Posterior cingulate gyrus (tissue), 11 donors: ENCODE results near the gene SLC22A16.

ENCODE experiments used
- DNase-seq, 10 donors: peaks; one replicate each; pipeline versions ENCODE4 v3.0.0 to v3.0.0-alpha.2; 2020 to 2021; ENCODE audit warnings: mixed read lengths in 3 of 10
- intact Hi-C: fragments of 100-400 bp; cut with DNase I; formaldehyde crosslinking; loops from one replicate; pipeline ENCODE4 v1.15.1; 2023

SLC22A16 gene

GRCh38 chr6:110409794-110410193 lies 66.6 kb downstream of the SLC22A16 start:
- DNase-seq = no peak
- intact Hi-C loops = no loop called here

GRCh38 chr6:110408901-110409300 lies 67.5 kb downstream of the SLC22A16 start:
- intact Hi-C loops = no loop called here
- DNase-seq = no peak

- intact Hi-C loops = no loop called here
Measured at GRCh38 chr6:110404607-110405006, 71.8 kb downstream of the SLC22A16 start.

GRCh38 chr6:110401585-110402176 lies 74.7 kb downstream of the SLC22A16 start:
- no peak for DNase-seq
- intact Hi-C loops = no loop called here

More at GRCh38 chr6:110404607-110405006, 71.8 kb downstream of the SLC22A16 start:
- no peak for DNase-seq

GRCh38 chr6:110400208-110400607 lies 76.2 kb downstream of the SLC22A16 start:
- intact Hi-C loops = no loop called here
- no peak for DNase-seq

- intact Hi-C loops = no loop called here
- peak in 2 of 10 donors; percentile 76 to 85 for DNase-seq
Measured at GRCh38 chr6:110399219-110400071, 77.0 kb downstream of the SLC22A16 start.

- intact Hi-C loops = no loop called here
- no peak for DNase-seq
Measured at GRCh38 chr6:110398778-110399177, 77.6 kb downstream of the SLC22A16 start.

GRCh38 chr6:110395221-110395620 lies 81.2 kb downstream of the SLC22A16 start:
- intact Hi-C loops = no loop called here
- DNase-seq = no peak

GRCh38 chr6:110394409-110394808 lies 82.0 kb downstream of the SLC22A16 start:
- intact Hi-C loops = loop anchor here (5.0 kb wide), 2 partner anchors 217 to 352 kb away; partner anchors contain the start of gene WASF1

GRCh38 chr6:110392727-110393126 lies 83.7 kb downstream of the SLC22A16 start:
- no peak for DNase-seq
- intact Hi-C loops = loop anchor here (5.0 kb wide), 2 partner anchors 215 to 350 kb away; partner anchors contain the start of gene WASF1

More at GRCh38 chr6:110394409-110394808, 82.0 kb downstream of the SLC22A16 start:
- no peak for DNase-seq

GRCh38 chr6:110390404-110390803 lies 86.0 kb downstream of the SLC22A16 start:
- intact Hi-C loops = loop anchor here (2.0 to 5.0 kb wide), 3 partner anchors 213 to 686 kb away; partner anchors contain the start of gene WASF1
- no peak for DNase-seq

- DNase-seq = no peak
- intact Hi-C loops = loop anchor here (2.0 to 5.0 kb wide), 3 partner anchors 213 to 685 kb away; partner anchors contain the start of gene WASF1
Measured at GRCh38 chr6:110389689-110390382, 86.6 kb downstream of the SLC22A16 start.

- no peak for DNase-seq
- intact Hi-C loops = no loop called here
Measured at GRCh38 chr6:110387986-110388385, 88.4 kb downstream of the SLC22A16 start.

GRCh38 chr6:110385458-110385863 lies 91.0 kb downstream of the SLC22A16 start:
- intact Hi-C loops = no loop called here
- no peak for DNase-seq

- peak in 1 of 10 donors; percentile 40 for DNase-seq
- intact Hi-C loops = no loop called here
Measured at GRCh38 chr6:110378552-110378951, 97.9 kb downstream of the SLC22A16 start.
